ENCODE results near the gene TBC1D13. TPM values are rescaled to one million over a fixed set of nuclear protein-coding genes. Genes with fewer than 3 reads are reported as not detected.
"Not testable (repeated sequence)": the region's sequence is repeated elsewhere in the genome, so short reads cannot be mapped to it uniquely, and the experiment has no call there.

Gene TBC1D13
- polyA plus RNA-seq, 2 donors = 9.7 to 10.8 TPM

GRCh38 chr9:128858476-128858875 lies 71.4 kb downstream of the TBC1D13 start:
- H3K4me1 ChIP-seq (ENCODE audit: control insufficient read depth in 2 of 2, insufficient read depth in 2 of 2, low read length in 1 of 2); H3K27me3 ChIP-seq (ENCODE audit: control insufficient read depth in 1 of 2, insufficient read depth in 2 of 2, low read length in 2 of 2); H3K36me3 ChIP-seq (ENCODE audit: control insufficient read depth in 2 of 2, insufficient read depth in 2 of 2, low read length in 1 of 2); H3K4me3 ChIP-seq (ENCODE audit: low read depth in 1 of 2, low read length in 2 of 2); H3K9me3 ChIP-seq (ENCODE audit: control insufficient read depth in 2 of 2, insufficient read depth in 1 of 2, low read depth in 1 of 2, low read length in 1 of 2); H3K27ac ChIP-seq (ENCODE audit: low read depth in 2 of 2, low read length in 1 of 2): not testable (repeated sequence)
- 93 to 94% methylated on average over 7 of the region's 7 CpGs for WGBS, 2 donors

Other genes starting within 250 kb of the TBC1D13 start
- 100 to 1,000 TPM; 101 to 109 TPM for gene SPTAN1, start 234.7 kb upstream of the TBC1D13 start, polyA plus RNA-seq
- 10 to 100 TPM; 45.7 to 48.0 TPM for gene DYNC2I2, start 130.4 kb upstream of the TBC1D13 start, polyA plus RNA-seq
- gene SET, start 98.0 kb upstream of the TBC1D13 start, polyA plus RNA-seq = 100 to 1,000 TPM in 1 of 2 donors, 10 to 100 TPM in 1; 66.3 to 126 TPM
- gene PKN3, start 84.8 kb upstream of the TBC1D13 start, polyA plus RNA-seq = 1 to 10 TPM; 3.5 to 4.3 TPM
- 10 to 100 TPM; 73.2 to 76.0 TPM for gene ZDHHC12, start 63.1 kb upstream of the TBC1D13 start, polyA plus RNA-seq
- gene ZER1, start 15.3 kb upstream of the TBC1D13 start, polyA plus RNA-seq = 10 to 100 TPM; 15.1 to 16.8 TPM
- 10 to 100 TPM; 21.0 to 26.2 TPM for gene ENDOG, start 31.2 kb downstream of the TBC1D13 start, polyA plus RNA-seq
- 10 to 100 TPM; 23.6 to 26.6 TPM for gene SPOUT1, start 42.5 kb downstream of the TBC1D13 start, polyA plus RNA-seq
- 1 to 10 TPM; 4.0 to 6.7 TPM for gene KYAT1, start 94.7 kb downstream of the TBC1D13 start, polyA plus RNA-seq
- gene LRRC8A, start 94.9 kb downstream of the TBC1D13 start, polyA plus RNA-seq = 10 to 100 TPM; 38.5 to 55.6 TPM
- 10 to 100 TPM; 19.8 to 39.5 TPM for gene PHYHD1, start 133.7 kb downstream of the TBC1D13 start, polyA plus RNA-seq
- 10 to 100 TPM in 1 of 2 donors, 1 to 10 TPM in 1; 5.3 to 11.6 TPM for gene DOLK, start 160.3 kb downstream of the TBC1D13 start, polyA plus RNA-seq
- gene NUP188, start 160.4 kb downstream of the TBC1D13 start, polyA plus RNA-seq = 10 to 100 TPM; 19.7 to 21.8 TPM
- gene SH3GLB2, start 241.1 kb downstream of the TBC1D13 start, polyA plus RNA-seq = 100 to 1,000 TPM; 144 to 183 TPM
- 10 to 100 TPM; 25.5 to 36.2 TPM for gene MIGA2, start 249.4 kb downstream of the TBC1D13 start, polyA plus RNA-seq